Activated T-helper 2 cell treated with anti-CD3 and anti-CD28 coated beads, Interferon-gamma antibody, Interleukin-2, Interleukin-4, amounts not matched to agents 10 μg/mL and 5 μg/mL and 100 μg/mL, durations not matched to agents 14 hours and 24 hours and 36 hours (primary cell): ENCODE data around the gene MEIOB. TPM values are rescaled to one million over a fixed set of nuclear protein-coding genes. Genes with fewer than 3 reads are reported as not detected.

Experiments
- DNase-seq: peaks from one replicate; pipeline ENCODE4 v3.0.0; 2021; ENCODE audit warnings: low spot score
- H3K27ac Mint-ChIP-seq: one replicate; pipeline ENCODE4 v1.8.0; 2021; ENCODE audit warnings: mixed read lengths
- H3K27me3 Mint-ChIP-seq: one replicate; pipeline ENCODE4 v1.8.0; 2021; ENCODE audit warnings: low read depth, mixed read lengths
- H3K36me3 Mint-ChIP-seq: one replicate; pipeline ENCODE4 v1.8.0; 2021; ENCODE audit warnings: low read depth, mixed read lengths
- H3K4me1 Mint-ChIP-seq: one replicate; pipeline ENCODE4 v1.8.0; 2021; ENCODE audit warnings: low read depth, mixed read lengths
- H3K4me3 Mint-ChIP-seq: one replicate; pipeline ENCODE4 v1.8.0; 2021; ENCODE audit warnings: low read depth, mild to moderate bottlenecking, moderate library complexity, mixed read lengths
- H3K9me3 Mint-ChIP-seq: one replicate; pipeline ENCODE4 v1.8.0; 2021; ENCODE audit warnings: mixed read lengths
- intact Hi-C: fragments of 100-400 bp; cut with micrococcal nuclease; formaldehyde crosslinking; loops from one replicate; pipeline ENCODE4 v1.15.1; 2023
- total RNA-seq: library from RNA; stranded (reverse); gene quantifications from 2 replicates; pipeline ENCODE4 v1.2.3, GENCODE V29; 2022

The MEIOB gene
- total RNA-seq, 1 donor from 2014 or later: not detected

DNA sequence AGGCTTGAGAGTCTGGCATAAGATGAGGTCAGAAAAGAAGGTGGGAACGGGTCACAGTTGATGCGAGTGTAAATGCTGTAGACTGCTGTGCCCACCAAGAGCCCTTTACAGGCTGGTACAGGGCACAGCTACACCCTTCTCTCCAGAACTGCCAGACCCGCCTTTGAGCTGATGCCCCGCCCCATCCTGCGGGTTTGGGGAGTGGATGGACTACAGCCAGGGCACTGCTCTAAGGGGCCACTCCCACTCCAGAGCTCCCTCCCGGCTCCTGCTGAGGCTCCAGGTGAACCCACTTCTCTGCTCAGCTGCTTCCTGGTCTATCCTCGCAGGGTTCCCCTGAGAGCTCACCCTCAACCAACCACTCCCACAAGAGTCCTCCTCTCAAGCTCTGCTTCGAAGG is 12.3 kb downstream of the MEIOB start:
- Mint-ChIP-seq H3K36me3 (no peaks in the 10 kb centered on the region), H3K27ac (no peak overlapping the region), H3K4me3 (no peak overlapping the region), H3K4me1 (peaks cover 12% of the 10 kb centered on the region), H3K27me3 (peaks cover 25% of the 10 kb centered on the region), H3K9me3 (no peaks in the 10 kb centered on the region)
- intact Hi-C loops: loop anchor here (5.0 to 10.0 kb wide), 3 partner anchors 65 to 283 kb away; partner anchors contain the start of gene MSRB1
- no peak for DNase-seq

DNA sequence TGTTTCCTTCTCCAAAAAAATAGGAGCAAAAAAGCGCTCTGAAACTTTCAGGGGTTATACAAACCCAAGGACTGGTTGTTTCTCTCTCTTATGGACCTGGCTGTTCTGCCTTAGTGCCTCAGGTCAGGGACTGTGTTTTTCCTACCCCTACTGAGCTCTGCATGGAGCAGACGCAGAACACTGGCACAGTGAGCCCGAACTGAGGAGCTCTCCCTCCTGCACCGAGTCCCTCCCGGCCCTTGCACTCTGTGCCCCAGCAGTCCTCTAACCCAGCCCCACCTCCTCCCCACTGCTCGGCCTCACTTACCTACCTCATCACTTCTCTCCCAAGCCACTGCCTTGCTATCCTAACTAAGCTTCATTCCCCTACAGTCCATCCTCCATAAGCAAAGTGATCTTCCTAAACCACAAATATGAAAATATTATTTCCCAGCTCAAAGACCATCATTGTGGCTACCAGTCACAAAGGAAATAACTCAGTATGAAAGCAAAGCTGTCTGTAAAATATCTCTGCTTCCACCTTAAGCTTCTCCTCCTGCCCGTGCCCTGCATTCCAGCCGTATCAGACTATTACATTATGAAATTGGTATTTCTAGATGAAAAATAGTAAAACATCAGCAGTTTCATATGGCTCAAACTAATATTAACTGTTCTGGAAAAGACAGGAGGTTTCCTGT is 13.6 kb downstream of the MEIOB start:
- intact Hi-C loops: loop anchor here (5.0 kb wide), 1 partner anchor 84 kb away; the partner anchor contains the start of gene MSRB1
- DNase-seq: no peak
- Mint-ChIP-seq H3K27me3 (peaks cover 25% of the 10 kb centered on the region), H3K4me3 (no peak overlapping the region), H3K9me3 (no peaks in the 10 kb centered on the region), H3K27ac (no peak overlapping the region), H3K36me3 (no peaks in the 10 kb centered on the region), H3K4me1 (peaks cover 14% of the 10 kb centered on the region)

DNA sequence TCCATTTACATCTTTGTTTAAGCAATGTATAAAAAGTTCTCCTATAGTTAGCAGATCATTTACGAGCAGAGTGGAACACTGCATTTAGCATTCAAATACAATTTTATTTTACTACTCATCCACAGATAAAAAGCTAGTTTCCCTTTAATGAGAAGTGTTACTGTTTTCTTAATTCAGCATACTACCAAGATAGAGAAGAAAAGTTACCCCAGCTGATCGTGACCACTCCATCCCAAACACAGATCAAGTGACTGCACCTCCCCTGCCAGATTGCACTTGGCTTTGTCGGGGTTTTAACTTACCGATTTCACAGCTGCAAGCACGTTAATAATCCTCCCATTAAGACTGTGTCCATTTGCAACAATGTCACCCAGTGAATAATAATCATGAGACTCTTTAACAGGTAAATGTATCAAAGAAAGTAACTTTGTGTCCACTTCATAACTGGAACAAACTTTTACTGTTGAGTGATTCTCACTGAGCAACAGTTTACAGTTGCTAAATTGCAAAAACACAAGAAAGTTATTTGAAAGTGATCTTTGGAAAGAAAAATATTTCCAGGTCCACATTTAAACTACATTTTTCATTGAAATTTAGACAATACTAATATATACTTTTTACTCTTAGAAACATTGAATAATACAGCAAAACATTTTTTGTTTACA is 14.4 kb downstream of the MEIOB start:
- intact Hi-C loops: loop anchor here (5.0 kb wide), 1 partner anchor 85 kb away; the partner anchor contains the start of gene MSRB1
- no peak for DNase-seq
- Mint-ChIP-seq H3K4me3 (no peak overlapping the region), H3K4me1 (peaks cover 14% of the 10 kb centered on the region), H3K36me3 (no peaks in the 10 kb centered on the region), H3K9me3 (no peaks in the 10 kb centered on the region), H3K27ac (no peak overlapping the region), H3K27me3 (peaks cover 25% of the 10 kb centered on the region)

DNA sequence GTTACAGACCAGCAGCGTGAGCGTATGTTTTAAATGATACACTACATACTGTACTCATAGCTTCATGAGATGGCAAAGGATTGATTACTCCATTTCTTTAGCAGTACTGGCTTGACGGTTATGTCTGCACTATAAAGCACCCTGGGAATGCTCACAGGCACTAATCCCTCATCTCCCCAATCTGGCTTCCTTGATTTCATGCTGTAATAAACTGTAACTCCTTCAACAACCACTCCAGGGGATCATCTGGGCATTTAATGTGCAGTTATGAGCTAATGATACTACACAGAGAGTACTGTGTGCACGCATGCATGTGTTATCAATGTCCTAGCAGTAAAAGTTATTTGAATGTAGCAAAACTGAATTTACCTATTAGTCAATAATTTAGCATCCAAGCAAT is 20.2 kb downstream of the MEIOB start:
- Mint-ChIP-seq H3K4me1 (peaks cover 13% of the 10 kb centered on the region), H3K9me3 (no peaks in the 10 kb centered on the region), H3K4me3 (no peak overlapping the region), H3K27me3 (peaks cover 4% of the 10 kb centered on the region), H3K36me3 (no peaks in the 10 kb centered on the region), H3K27ac (no peak overlapping the region)
- intact Hi-C loops: no loop called here
- no peak for DNase-seq

GRCh38 chr16:1850981-1851380 is 21.0 kb downstream of the MEIOB start:
- H3K36me3 Mint-ChIP-seq: no peaks in the 10 kb centered on the region
- no peak overlapping the region for H3K4me3 Mint-ChIP-seq
- DNase-seq: no peak
- H3K9me3 Mint-ChIP-seq: no peaks in the 10 kb centered on the region
- H3K27ac Mint-ChIP-seq: no peak overlapping the region
- intact Hi-C loops: no loop called here
- peaks cover 7% of the 10 kb centered on the region for H3K27me3 Mint-ChIP-seq
- peaks cover 13% of the 10 kb centered on the region for H3K4me1 Mint-ChIP-seq

DNA sequence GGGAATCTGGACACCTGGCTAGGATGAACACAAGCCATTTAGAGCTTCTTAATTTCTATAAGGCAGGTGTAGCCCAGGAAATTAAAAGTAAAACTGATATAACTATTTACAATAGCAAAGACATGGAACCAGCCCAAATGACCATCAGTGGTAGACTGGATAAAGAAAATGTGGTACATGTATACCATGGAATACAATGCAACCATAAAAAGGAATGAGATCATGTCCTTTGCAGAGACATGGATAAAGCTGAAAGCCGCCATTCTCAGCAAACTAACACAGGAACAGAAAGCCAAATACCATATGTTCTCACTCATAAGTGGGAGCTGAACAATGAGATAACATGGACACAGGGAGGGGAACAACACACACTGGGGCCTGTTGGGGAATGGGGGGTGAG is 25.5 kb downstream of the MEIOB start:
- Mint-ChIP-seq H3K36me3 (no peaks in the 10 kb centered on the region), H3K27ac (no peak overlapping the region), H3K4me1 (no peaks in the 10 kb centered on the region), H3K27me3 (peaks cover 8% of the 10 kb centered on the region), H3K9me3 (no peaks in the 10 kb centered on the region), H3K4me3 (no peak overlapping the region)
- DNase-seq: no peak
- intact Hi-C loops: no loop called here

GRCh38 chr16:1845985-1846384 is 26.0 kb downstream of the MEIOB start:
- no peaks in the 10 kb centered on the region for H3K9me3 Mint-ChIP-seq
- H3K27ac Mint-ChIP-seq: no peak overlapping the region
- H3K27me3 Mint-ChIP-seq: peaks cover 8% of the 10 kb centered on the region
- DNase-seq: no peak
- intact Hi-C loops: no loop called here
- no peak overlapping the region for H3K4me3 Mint-ChIP-seq
- no peaks in the 10 kb centered on the region for H3K36me3 Mint-ChIP-seq
- no peaks in the 10 kb centered on the region for H3K4me1 Mint-ChIP-seq

GRCh38 chr16:1839554-1839953 is 32.4 kb downstream of the MEIOB start:
- Mint-ChIP-seq H3K27me3 (no peaks in the 10 kb centered on the region), H3K9me3 (no peaks in the 10 kb centered on the region), H3K4me1 (peaks cover 4% of the 10 kb centered on the region), H3K4me3 (no peak overlapping the region), H3K27ac (no peak overlapping the region), H3K36me3 (no peaks in the 10 kb centered on the region)
- intact Hi-C loops: no loop called here
- no peak for DNase-seq

GRCh38 chr16:1834096-1834495 is 37.9 kb downstream of the MEIOB start:
- intact Hi-C loops: no loop called here
- no peak overlapping the region for H3K27ac Mint-ChIP-seq
- H3K9me3 Mint-ChIP-seq: no peaks in the 10 kb centered on the region
- H3K27me3 Mint-ChIP-seq: no peaks in the 10 kb centered on the region
- DNase-seq: no peak
- H3K4me3 Mint-ChIP-seq: no peak overlapping the region
- no peaks in the 10 kb centered on the region for H3K36me3 Mint-ChIP-seq
- H3K4me1 Mint-ChIP-seq: peaks cover 2% of the 10 kb centered on the region

DNA sequence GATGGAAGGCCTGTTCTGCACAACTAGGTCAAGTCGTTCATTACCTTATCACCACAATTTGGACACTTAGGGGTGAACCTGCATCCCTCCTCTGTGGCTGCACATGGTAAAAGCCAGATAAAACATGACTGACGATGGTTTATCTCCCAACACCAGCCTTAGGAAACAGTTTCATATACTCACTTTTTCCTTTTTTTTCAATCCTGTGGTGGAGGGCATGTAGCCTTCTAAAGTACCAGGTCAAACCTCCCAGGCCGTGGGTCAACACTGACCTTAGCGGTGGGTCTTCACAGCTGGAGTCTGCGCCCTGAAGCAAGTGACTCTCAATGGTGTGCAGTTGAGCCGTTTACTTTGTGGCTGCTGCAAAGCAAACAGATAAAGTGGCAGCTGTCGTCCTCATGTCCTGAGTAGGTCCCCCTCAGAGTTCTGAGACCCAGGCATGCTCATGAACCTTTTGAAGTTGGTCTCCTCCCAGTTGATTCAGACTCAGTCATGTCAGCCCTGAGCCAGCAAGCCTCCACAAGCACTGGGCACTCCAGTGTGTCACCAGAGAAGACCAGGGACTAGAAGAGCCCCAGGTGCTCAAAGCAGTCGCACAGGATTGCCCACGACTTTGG is 39.0 kb downstream of the MEIOB start:
- Mint-ChIP-seq H3K9me3 (no peaks in the 10 kb centered on the region), H3K27ac (no peak overlapping the region), H3K27me3 (no peaks in the 10 kb centered on the region), H3K36me3 (no peaks in the 10 kb centered on the region), H3K4me3 (no peak overlapping the region), H3K4me1 (peaks cover 10% of the 10 kb centered on the region)
- DNase-seq: no peak
- intact Hi-C loops: no loop called here

GRCh38 chr16:1831186-1832075 is 40.5 kb downstream of the MEIOB start:
- H3K4me3 Mint-ChIP-seq: no peak overlapping the region
- H3K36me3 Mint-ChIP-seq: no peaks in the 10 kb centered on the region
- no peak overlapping the region for H3K27ac Mint-ChIP-seq

GRCh38 chr16:1830213-1830612 is 41.8 kb downstream of the MEIOB start:
- Mint-ChIP-seq H3K4me3 (no peak overlapping the region), H3K4me1 (peaks cover 14% of the 10 kb centered on the region), H3K27ac (no peak overlapping the region), H3K27me3 (no peaks in the 10 kb centered on the region), H3K9me3 (no peaks in the 10 kb centered on the region), H3K36me3 (no peaks in the 10 kb centered on the region)
- no peak for DNase-seq
- intact Hi-C loops: no loop called here

More at GRCh38 chr16:1831186-1832075, 40.5 kb downstream of the MEIOB start:
- H3K4me1 Mint-ChIP-seq: peaks cover 14% of the 10 kb centered on the region
- no peak for DNase-seq
- intact Hi-C loops: no loop called here
- no peaks in the 10 kb centered on the region for H3K27me3 Mint-ChIP-seq
- H3K9me3 Mint-ChIP-seq: no peaks in the 10 kb centered on the region
